HG03575 (cell line): ENCODE measurements around the gene ALK.

ENCODE experiments used
- ATAC-seq: cut with Tn5 transposase; IDR thresholded peaks from one replicate; pipeline ENCODE4 v1.9.1; 2021; ENCODE audit not compliant: unreplicated experiment, insufficient number of reproducible peaks, low FRiP score; ENCODE audit errors: extremely low read depth

Gene ALK

DNA sequence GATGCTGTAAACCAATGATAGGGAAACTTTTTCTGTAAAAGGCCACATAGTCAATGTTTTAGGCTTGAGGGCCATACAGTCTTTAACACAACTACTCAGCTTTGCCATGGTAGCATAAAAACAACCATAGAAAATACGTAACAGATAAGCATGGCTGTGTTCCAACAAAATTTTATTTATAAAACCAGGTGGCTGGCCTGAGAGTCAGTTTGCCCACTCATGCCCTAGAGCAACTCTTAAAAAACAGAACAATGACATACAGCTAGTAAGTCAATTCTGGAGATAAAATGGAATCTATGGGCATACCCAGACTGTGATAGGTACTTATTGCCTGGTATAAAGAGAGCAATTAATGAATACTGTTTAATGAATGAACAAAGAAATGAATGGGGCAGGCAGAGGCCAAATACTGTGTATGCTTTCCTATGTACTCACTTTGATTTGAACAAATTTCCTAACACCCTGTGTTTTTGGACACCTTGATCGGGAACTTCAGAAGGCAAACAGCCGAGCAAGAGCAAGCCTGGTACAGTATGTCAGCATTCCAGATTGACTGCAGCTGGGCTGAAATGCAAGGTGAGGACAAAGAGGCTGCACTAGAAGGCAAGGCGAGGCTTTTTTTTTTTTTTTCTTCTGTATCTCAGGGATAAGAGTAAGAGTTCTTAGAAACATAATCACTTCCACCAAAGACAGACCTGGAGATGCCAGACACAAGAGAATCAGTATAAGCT, 490.8 kb downstream of the ALK start:
- ATAC-seq = no peak

- ATAC-seq = no peak
These were observed 495.0 kb downstream of the ALK start for GRCh38 chr2:29426354-29426753.

- ATAC-seq = no peak
These were observed 495.5 kb downstream of the ALK start for GRCh38 chr2:29425866-29426265.

GRCh38 chr2:29423061-29423666, 498.2 kb downstream of the ALK start:
- ATAC-seq = no peak

DNA sequence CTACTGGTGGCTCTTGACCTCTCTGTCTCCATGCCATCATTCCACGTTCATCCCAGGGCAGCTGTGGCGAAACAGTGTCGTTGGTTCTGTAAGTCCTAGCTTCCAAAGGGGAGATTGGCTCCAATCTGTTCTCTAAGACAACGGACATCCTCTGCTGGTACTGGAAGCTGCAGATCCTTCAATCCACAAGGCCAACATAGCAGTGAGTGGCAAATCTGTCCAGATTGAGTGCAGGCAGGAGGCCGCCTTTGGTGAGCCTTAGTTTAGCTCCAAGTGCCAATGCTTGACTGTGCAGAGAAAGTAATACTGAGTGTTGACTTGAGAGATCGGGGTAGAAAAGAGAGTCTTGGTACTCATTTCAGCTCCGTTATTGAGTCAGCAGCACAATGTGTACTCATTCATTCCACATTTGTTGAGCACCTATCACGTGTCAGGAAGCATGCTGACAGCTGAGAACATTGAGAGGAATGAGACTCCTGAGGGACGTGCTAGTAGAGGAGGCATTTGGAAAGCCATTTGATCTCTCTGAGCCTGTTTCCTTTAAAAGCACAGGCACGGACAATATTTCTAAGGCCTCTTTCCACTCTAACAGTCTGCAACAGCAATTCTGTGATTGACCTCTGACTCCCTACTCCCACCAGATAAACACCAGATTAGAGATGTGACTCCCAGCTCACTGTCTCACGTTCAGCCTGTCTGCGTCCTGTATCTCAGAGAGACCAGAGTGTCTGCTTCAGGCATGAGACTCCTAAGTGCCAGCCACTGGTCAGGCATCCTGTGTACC, 500.2 kb downstream of the ALK start:
- ATAC-seq = no peak

- no peak for ATAC-seq
These were observed 500.9 kb downstream of the ALK start for GRCh38 chr2:29420464-29420863.

DNA sequence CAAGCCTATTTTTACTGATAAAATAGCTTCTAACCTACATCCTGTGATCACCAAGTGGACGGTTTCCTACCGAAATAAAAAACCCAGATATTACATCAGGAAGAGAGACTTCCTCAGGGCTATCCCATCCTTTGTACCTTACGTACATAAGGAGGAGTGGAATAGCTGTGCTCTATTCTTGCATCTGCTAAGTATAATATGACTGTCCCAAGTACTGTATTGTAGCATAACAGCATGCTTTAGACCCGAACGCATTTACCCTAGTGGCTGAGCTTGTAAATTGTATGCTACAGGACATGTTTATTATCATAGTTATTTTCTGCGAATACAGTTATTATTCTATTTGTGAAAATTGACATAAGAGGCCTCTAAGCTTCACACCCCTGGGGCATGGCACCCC, 503.8 kb downstream of the ALK start:
- ATAC-seq = no peak

GRCh38 chr2:29412197-29412925, 509.0 kb downstream of the ALK start:
- no peak for ATAC-seq

- ATAC-seq = no peak
These were observed 515.7 kb downstream of the ALK start for GRCh38 chr2:29405707-29406106.

DNA sequence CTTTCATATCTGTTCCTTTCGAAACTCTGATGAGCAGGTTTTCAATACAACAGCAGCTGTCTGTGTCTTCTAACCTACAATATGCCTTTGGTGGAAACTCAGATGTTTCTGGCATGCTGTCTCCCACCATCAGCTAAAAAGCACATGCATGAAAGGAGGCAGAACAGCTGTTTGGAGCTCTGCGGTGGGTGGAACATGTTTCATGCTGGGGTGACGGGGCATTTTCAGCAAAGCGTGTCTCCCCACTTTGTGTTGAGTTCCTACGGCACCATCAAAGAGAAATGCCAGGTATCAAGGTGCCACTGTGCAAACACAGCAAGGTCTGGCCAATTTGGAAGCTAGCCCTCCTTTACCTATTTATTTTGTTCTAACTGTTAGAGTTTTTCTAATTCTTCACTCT, 516.1 kb downstream of the ALK start:
- no peak for ATAC-seq

DNA sequence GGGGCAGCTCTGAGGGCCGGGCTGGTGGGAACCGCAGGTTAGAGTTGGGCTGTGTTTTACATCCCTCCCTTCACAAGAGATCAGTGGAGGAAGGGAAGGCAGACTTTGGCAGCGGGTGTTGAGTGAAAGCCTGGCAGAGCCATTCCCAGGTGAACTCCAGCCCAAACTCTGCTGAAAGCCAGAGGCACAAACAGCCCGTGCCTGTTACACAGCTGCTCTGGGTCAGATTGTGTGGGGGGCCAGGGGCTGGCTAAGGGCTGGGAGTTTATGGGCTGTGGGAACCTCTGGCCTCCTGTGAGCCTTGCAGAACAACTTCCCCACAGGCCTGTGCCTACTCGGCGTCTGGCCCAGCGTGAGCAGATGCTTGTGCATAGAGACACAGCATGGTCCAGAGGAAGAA, 519.4 kb downstream of the ALK start:
- no peak for ATAC-seq

GRCh38 chr2:29400930-29401653, 520.3 kb downstream of the ALK start:
- ATAC-seq = no peak

DNA sequence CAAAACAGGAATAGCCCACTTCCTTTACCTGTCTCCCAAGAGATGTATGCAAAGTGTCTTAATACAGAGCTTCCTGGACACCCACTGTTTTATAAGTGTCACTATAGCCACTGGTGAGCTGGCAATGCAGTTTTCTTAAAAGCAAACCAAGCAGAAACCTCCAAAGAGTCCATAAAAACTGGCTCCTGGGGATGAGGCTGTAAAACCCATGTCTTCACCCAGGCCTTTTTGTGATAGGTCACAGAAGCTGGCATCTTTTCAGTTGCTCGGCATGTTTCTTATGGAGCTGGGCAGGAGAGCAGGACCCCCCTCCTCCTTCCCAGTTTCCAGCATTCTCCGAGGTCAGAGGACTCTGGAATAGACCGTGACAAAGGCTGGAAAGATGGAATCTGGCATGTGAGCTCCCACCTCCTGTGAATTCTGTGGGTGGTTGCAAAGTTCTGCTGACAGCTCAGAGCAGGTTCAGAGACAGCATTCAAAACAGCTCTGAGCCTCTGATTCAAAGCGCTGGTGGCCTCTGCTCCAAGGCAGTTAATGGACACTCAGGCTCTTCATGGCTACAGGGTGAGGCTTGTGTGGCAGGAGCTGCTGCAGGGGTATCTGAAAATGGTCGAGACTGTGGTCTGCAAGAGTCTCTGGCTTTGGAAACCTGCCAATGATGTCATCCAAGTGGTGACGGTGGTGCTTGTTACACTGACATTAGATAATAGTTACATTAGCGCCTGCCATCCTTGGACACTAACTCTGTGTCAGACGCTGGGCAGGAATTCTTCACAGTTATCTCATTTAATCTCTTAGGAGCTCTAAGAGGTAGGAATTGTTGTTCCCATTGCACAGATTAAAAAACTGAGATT, 522.8 kb downstream of the ALK start:
- ATAC-seq = no peak

DNA sequence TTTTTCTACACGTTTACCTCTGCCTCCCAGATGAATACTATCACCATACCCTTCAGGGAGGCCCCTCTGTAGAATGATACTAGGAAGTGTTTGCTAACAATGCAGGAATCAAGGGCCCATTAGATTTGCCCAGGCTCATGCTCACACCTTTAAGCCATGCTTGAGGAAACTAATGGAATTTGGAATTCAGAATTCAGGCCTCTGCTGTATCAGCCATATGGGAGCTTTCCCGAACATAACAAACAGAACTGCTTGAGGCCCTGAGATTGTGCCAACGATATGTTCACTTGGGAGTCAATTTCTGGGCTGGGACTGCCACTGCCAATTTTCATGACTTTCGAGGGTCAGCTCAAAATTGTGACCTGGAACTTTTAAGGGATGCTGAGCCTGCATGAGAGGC, 523.7 kb downstream of the ALK start:
- ATAC-seq = no peak

- ATAC-seq = no peak
These were observed 524.3 kb downstream of the ALK start for GRCh38 chr2:29397039-29397438.

DNA sequence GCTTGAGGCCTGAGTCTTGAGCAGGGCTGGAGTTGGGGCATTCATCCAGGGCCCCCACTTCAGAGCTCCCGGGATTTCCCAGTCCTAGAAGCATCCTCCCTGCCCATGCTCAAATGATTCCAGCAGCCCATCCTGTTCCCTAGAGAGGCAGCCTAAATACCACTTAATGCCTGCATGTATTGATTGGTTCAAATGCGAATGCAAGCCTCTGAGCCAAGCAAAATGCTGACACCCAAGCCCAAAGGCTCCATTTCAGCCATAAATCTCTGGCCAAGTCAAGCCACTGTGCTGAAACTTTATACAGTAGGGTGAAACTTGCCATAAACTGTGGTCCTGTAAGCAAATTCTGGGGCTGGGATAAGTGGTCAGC, 526.4 kb downstream of the ALK start:
- ATAC-seq = no peak

GRCh38 chr2:29394311-29394980, 526.9 kb downstream of the ALK start:
- no peak for ATAC-seq

- ATAC-seq = no peak
These were observed 527.7 kb downstream of the ALK start for GRCh38 chr2:29393676-29394075.
